Measurements from ENCODE around the gene RNF217.
"Not testable (repeated sequence)": the region's sequence is repeated elsewhere in the genome, so short reads cannot be mapped to it uniquely, and the experiment has no call there.

RNF217 gene

GRCh38 chr6:125102891-125103290 is 140.7 kb downstream of the RNF217 start:
- no peak for FAIRE-seq

- FAIRE-seq: no peak
These were observed 142.2 kb downstream of the RNF217 start for GRCh38 chr6:125104425-125104824.

- no peak for FAIRE-seq
These were observed 144.8 kb downstream of the RNF217 start for GRCh38 chr6:125107048-125107447.

GRCh38 chr6:125107896-125108295 is 145.7 kb downstream of the RNF217 start:
- FAIRE-seq: no peak

GRCh38 chr6:125110056-125110455 is 147.8 kb downstream of the RNF217 start:
- FAIRE-seq: no peak

GRCh38 chr6:125111219-125111983 is 149.2 kb downstream of the RNF217 start:
- FAIRE-seq: no peak

- no peak for FAIRE-seq
These were observed 150.7 kb downstream of the RNF217 start for GRCh38 chr6:125112934-125113333.

GRCh38 chr6:125114248-125114858 is 152.1 kb downstream of the RNF217 start:
- FAIRE-seq: peak; percentile 92

- no peak for FAIRE-seq
These were observed 153.9 kb downstream of the RNF217 start for GRCh38 chr6:125116170-125116569.

- FAIRE-seq: no peak
These were observed 154.5 kb downstream of the RNF217 start for GRCh38 chr6:125116710-125117109.

GRCh38 chr6:125117818-125118217 is 155.6 kb downstream of the RNF217 start:
- FAIRE-seq: no peak

GRCh38 chr6:125120054-125120590 is 157.9 kb downstream of the RNF217 start:
- no peak for FAIRE-seq

- no peak for FAIRE-seq
These were observed 159.7 kb downstream of the RNF217 start for GRCh38 chr6:125121894-125122293.

- FAIRE-seq: no peak
These were observed 160.8 kb downstream of the RNF217 start for GRCh38 chr6:125123051-125123450.

GRCh38 chr6:125123468-125124048 is 161.3 kb downstream of the RNF217 start:
- FAIRE-seq: no peak

GRCh38 chr6:125124049-125124669 is 161.9 kb downstream of the RNF217 start:
- no peak for FAIRE-seq

GRCh38 chr6:125125856-125126255 is 163.6 kb downstream of the RNF217 start:
- FAIRE-seq: not testable (repeated sequence)

- FAIRE-seq: no peak
These were observed 167.1 kb downstream of the RNF217 start for GRCh38 chr6:125129354-125129753.

GRCh38 chr6:125132058-125132457 is 169.8 kb downstream of the RNF217 start:
- FAIRE-seq: no peak

GRCh38 chr6:125136378-125136777 is 174.1 kb downstream of the RNF217 start:
- no peak for FAIRE-seq

GRCh38 chr6:125138083-125138482 is 175.8 kb downstream of the RNF217 start:
- FAIRE-seq: no peak

GRCh38 chr6:125140808-125141207 is 178.6 kb downstream of the RNF217 start:
- FAIRE-seq: no peak
